ENCODE results near the gene XYLT2. TPM values are rescaled to one million over a fixed set of nuclear protein-coding genes. Genes with fewer than 3 reads are reported as not detected.

XYLT2 gene
- polyA plus RNA-seq, 4 donors: 15.7 to 29.0 (median 26.0) TPM

GRCh38 chr17:50361561-50362480 is 15.9 kb downstream of the XYLT2 start:
- DNase-seq (ENCODE audit: low read depth in 4 of 4, low spot score in 2 of 4): no peak

- DNase-seq (ENCODE audit: low read depth in 4 of 4, low spot score in 2 of 4): no peak
Measured at GRCh38 chr17:50362661-50363060, 16.7 kb downstream of the XYLT2 start.

GRCh38 chr17:50363217-50364060 is 17.5 kb downstream of the XYLT2 start:
- no peak for DNase-seq (ENCODE audit: low read depth in 4 of 4, low spot score in 2 of 4)

GRCh38 chr17:50364061-50364458 is 18.1 kb downstream of the XYLT2 start:
- no peak for DNase-seq (ENCODE audit: low read depth in 4 of 4, low spot score in 2 of 4)

- no peak for DNase-seq (ENCODE audit: low read depth in 4 of 4, low spot score in 2 of 4)
Measured at GRCh38 chr17:50364715-50365114, 18.8 kb downstream of the XYLT2 start.

- no peak for DNase-seq (ENCODE audit: low read depth in 4 of 4, low spot score in 2 of 4)
Measured at GRCh38 chr17:50365165-50365564, 19.2 kb downstream of the XYLT2 start.

- DNase-seq (ENCODE audit: low read depth in 4 of 4, low spot score in 2 of 4): no peak
Measured at GRCh38 chr17:50365649-50366393, 19.9 kb downstream of the XYLT2 start.

- DNase-seq (ENCODE audit: low read depth in 4 of 4, low spot score in 2 of 4): no peak
Measured at GRCh38 chr17:50367401-50367800, 21.5 kb downstream of the XYLT2 start.

GRCh38 chr17:50370052-50370451 is 24.1 kb downstream of the XYLT2 start:
- no peak for DNase-seq (ENCODE audit: low read depth in 4 of 4, low spot score in 2 of 4)

- DNase-seq (ENCODE audit: low read depth in 4 of 4, low spot score in 2 of 4): no peak
Measured at GRCh38 chr17:50371526-50371925, 25.6 kb downstream of the XYLT2 start.

GRCh38 chr17:50372222-50372757 is 26.4 kb downstream of the XYLT2 start:
- no peak for DNase-seq (ENCODE audit: low read depth in 4 of 4, low spot score in 2 of 4)

- peak; percentile 83 to 94 (median 90) for DNase-seq (ENCODE audit: low read depth in 4 of 4, low spot score in 2 of 4)
Measured at GRCh38 chr17:50372758-50373556, 27.0 kb downstream of the XYLT2 start, which contains the start of the genes EME1 and MRPL27. TSS of gene EME1 (plus strand) at chr17:50373229. CDS start at chr17:50375209, 1,980 bp downstream. TSS of gene MRPL27 (minus strand) at chr17:50373184. CDS start at chr17:50373170, 14 bp downstream.

GRCh38 chr17:50373705-50374104 is 27.8 kb downstream of the XYLT2 start:
- DNase-seq (ENCODE audit: low read depth in 4 of 4, low spot score in 2 of 4): no peak

GRCh38 chr17:50375858-50376538 is 30.1 kb downstream of the XYLT2 start:
- DNase-seq (ENCODE audit: low read depth in 4 of 4, low spot score in 2 of 4): no peak

GRCh38 chr17:50379351-50380132 is 33.6 kb downstream of the XYLT2 start:
- no peak for DNase-seq (ENCODE audit: low read depth in 4 of 4, low spot score in 2 of 4)

- DNase-seq (ENCODE audit: low read depth in 4 of 4, low spot score in 2 of 4): no peak
Measured at GRCh38 chr17:50380369-50381259, 34.7 kb downstream of the XYLT2 start.

GRCh38 chr17:50381260-50381815 is 35.4 kb downstream of the XYLT2 start:
- DNase-seq (ENCODE audit: low read depth in 4 of 4, low spot score in 2 of 4): no peak
